HepG2 (cell line): Measurements from ENCODE around the gene GDF7. TPM values are rescaled to one million over a fixed set of nuclear protein-coding genes. Genes with fewer than 3 reads are reported as not detected.

Source experiments
- ARID2 ChIP-seq: sonication (generic); formaldehyde crosslinking; IDR thresholded peaks from 2 replicates; pipeline ENCODE4 v1.8.1; 2022; ENCODE audit warnings: mild to moderate bottlenecking, missing genetic modification reagents, borderline replicate concordance
- ELF1 ChIP-seq: sonication (generic); formaldehyde crosslinking; IDR thresholded peaks from 2 replicates; pipeline ENCODE4 v1.4.0; 2020; ENCODE audit warnings: missing genetic modification reagents
- FOXA3 ChIP-seq: IDR thresholded peaks from 2 replicates; pipeline ENCODE4 v1.6.1; 2016; ENCODE audit warnings: missing genetic modification reagents, missing compliant biosample characterization
- HNRNPLL ChIP-seq: fragments of 200-400 bp; formaldehyde crosslinking; IDR thresholded peaks from 2 replicates; pipeline ENCODE4 v1.6.1; 2017; ENCODE audit warnings: mild to moderate bottlenecking, low read depth, low read length; ENCODE audit not compliant: poor library complexity, severe bottlenecking
- HOXA3 ChIP-seq: sonication (generic); formaldehyde crosslinking; IDR thresholded peaks from 2 replicates; pipeline ENCODE4 v1.5.0; 2020; ENCODE audit warnings: missing genetic modification reagents
- MIER2 ChIP-seq: IDR thresholded peaks from 2 replicates; pipeline ENCODE4 v1.6.1; 2016; ENCODE audit warnings: missing biosample characterization, missing genetic modification reagents
- RFX5 ChIP-seq: IDR thresholded peaks from 2 replicates; pipeline ENCODE4 v1.6.1; 2011; ENCODE audit warnings: low read depth, low read length, improper control_type of control experiment
- SKI ChIP-seq: fragments of 450-650 bp; IDR thresholded peaks from one replicate; pipeline ENCODE4 v1.6.1; 2018; ENCODE audit warnings: mild to moderate bottlenecking; ENCODE audit not compliant: partially characterized antibody
- SRF ChIP-seq: IDR thresholded peaks from 2 replicates; pipeline ENCODE4 v1.6.1; 2011; ENCODE audit warnings: mild to moderate bottlenecking, low read depth, low read length, moderate library complexity
- ZBTB7B ChIP-seq: sonication (generic); formaldehyde crosslinking; IDR thresholded peaks from 2 replicates; pipeline ENCODE4 v1.4.0; 2020; ENCODE audit warnings: missing genetic modification reagents
- ZNF33B ChIP-seq: sonication (generic); formaldehyde crosslinking; IDR thresholded peaks from 2 replicates; pipeline ENCODE4 v1.5.1; 2020; ENCODE audit warnings: mild to moderate bottlenecking, missing genetic modification reagents
- ZNF451 ChIP-seq: sonication (generic); formaldehyde crosslinking; IDR thresholded peaks from 2 replicates; pipeline ENCODE4 v1.5.0; 2020; ENCODE audit warnings: mild to moderate bottlenecking, missing genetic modification reagents
- polyA plus RNA-seq, 8 experiments: library from polyadenylated mRNA; depleted of rRNA in 3 of 8; stranded (reverse) in 7 of 8; unstranded in 1 of 8; fragments of >200 nt; fragmentation: Illumina TruSeq in 4 of 8; extraction: Trizol in 4 of 8; gene quantifications; 2 replicates each; pipeline versions ENCODE4 v1.2.1 to v1.2.3, GENCODE V29; 2011 to 2016; ENCODE audit warnings: low read depth in 4 of 8, missing spikeins in 1 of 8, mixed read lengths in 1 of 8; ENCODE audit not compliant: insufficient read depth in 1 of 8
- total RNA-seq, 5 experiments: library from RNA; depleted of rRNA; stranded (reverse); fragments of >200 nt; fragmentation: Illumina TruSeq; extraction: Trizol; gene quantifications; 2 replicates each; pipeline ENCODE4 v1.2.3, GENCODE V29; 2016; ENCODE audit warnings: low read depth in 1 of 5
- TF ChIP-seq, protein P1 (sequence below): sonication (generic); formaldehyde crosslinking; IDR thresholded peaks from 2 replicates; pipeline ENCODE4 v1.4.0; 2020; ENCODE audit warnings: missing genetic modification reagents, borderline replicate concordance
- TF ChIP-seq, protein P2 (sequence below): sonication (generic); formaldehyde crosslinking; IDR thresholded peaks from 2 replicates; pipeline ENCODE4 v1.4.0; 2020; ENCODE audit warnings: missing genetic modification reagents
- TF ChIP-seq, protein P3 (sequence below): sonication (generic); formaldehyde crosslinking; IDR thresholded peaks from 2 replicates; pipeline ENCODE4 v1.5.0; 2020; ENCODE audit warnings: missing genetic modification reagents

Gene GDF7
- total and polyA plus RNA-seq, 2 of the 13 experiments (the other 11 are each of a cell fraction or from before 2014, with no cell fraction given) = 1.6 to 15.0 TPM

DNA sequence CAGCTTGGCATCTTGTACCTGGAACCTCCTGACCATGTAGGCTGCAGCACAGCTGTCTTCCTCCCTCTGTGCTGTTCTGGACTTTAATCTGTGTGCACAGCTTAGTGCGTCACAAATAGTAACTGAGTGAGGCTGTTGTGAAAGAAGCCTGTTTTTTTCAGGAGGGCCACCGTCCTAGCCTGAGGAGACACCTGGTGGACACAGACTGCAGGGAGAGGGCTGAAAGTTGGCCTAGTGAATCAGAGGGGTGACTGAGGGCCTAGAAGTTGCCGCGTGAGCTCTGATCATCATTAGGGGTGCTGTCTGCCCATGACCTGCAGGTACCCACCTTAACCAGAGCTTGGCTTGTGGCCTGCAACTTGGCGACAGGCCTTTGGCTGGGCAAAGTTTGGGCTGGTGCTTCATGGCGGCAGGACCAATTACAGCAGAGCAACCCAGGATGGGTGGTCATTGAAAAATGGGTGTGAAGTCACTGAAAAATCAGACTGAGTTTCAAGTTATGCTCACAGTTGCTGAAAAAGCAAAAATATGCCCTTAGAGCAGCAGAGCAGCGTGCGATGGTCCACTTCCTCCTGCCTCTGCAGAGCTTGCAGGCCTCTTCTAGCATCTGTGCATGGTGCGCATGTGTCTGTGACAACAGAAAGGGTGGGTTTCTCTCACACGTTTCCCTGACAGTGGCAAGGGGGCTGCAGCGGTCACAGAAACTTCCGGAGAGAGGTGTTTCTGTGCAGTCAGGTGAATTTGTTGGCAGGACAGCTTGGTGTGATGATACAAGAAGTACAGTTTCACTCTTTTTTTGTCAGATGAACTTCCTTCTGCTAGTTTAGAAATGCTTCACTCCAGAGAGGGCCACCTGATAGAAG lies 9.6 kb downstream of the GDF7 start (continued):
- TF ChIP-seq, protein P1, sequence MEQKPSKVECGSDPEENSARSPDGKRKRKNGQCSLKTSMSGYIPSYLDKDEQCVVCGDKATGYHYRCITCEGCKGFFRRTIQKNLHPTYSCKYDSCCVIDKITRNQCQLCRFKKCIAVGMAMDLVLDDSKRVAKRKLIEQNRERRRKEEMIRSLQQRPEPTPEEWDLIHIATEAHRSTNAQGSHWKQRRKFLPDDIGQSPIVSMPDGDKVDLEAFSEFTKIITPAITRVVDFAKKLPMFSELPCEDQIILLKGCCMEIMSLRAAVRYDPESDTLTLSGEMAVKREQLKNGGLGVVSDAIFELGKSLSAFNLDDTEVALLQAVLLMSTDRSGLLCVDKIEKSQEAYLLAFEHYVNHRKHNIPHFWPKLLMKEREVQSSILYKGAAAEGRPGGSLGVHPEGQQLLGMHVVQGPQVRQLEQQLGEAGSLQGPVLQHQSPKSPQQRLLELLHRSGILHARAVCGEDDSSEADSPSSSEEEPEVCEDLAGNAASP = peak; percentile 89
- peak; percentile 69 for TF ChIP-seq SKI
- peak; percentile 88 for TF ChIP-seq ZBTB7B
- peak; percentile 87; the same call in 1 of the 2 replicates for TF ChIP-seq ZNF451
- peak; percentile 88 for TF ChIP-seq FOXA3 (CRISPR knock-in tag)
- TF ChIP-seq HNRNPLL = no peak
- no peak for TF ChIP-seq SRF
- no peak for TF ChIP-seq RFX5
- TF ChIP-seq HOXA3 (CRISPR knock-in tag) = peak; percentile 97
- TF ChIP-seq, protein P2, sequence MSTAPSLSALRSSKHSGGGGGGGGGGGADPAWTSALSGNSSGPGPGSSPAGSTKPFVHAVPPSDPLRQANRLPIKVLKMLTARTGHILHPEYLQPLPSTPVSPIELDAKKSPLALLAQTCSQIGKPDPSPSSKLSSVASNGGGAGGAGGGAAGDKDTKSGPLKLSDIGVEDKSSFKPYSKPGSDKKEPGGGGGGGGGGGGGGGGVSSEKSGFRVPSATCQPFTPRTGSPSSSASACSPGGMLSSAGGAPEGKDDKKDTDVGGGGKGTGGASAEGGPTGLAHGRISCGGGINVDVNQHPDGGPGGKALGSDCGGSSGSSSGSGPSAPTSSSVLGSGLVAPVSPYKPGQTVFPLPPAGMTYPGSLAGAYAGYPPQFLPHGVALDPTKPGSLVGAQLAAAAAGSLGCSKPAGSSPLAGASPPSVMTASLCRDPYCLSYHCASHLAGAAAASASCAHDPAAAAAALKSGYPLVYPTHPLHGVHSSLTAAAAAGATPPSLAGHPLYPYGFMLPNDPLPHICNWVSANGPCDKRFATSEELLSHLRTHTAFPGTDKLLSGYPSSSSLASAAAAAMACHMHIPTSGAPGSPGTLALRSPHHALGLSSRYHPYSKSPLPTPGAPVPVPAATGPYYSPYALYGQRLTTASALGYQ (CRISPR knock-in tag) = peak; percentile 31; the same call in 1 of the 2 replicates
- peak; percentile 74 for TF ChIP-seq ELF1 (CRISPR knock-in tag)
- TF ChIP-seq ZNF33B (CRISPR knock-in tag) = 0 out of 2 replicates have a peak, but pooled peaks have one; percentile 38
- peak; percentile 87; the same call in 1 of the 2 replicates for TF ChIP-seq MIER2
- TF ChIP-seq, protein P3, sequence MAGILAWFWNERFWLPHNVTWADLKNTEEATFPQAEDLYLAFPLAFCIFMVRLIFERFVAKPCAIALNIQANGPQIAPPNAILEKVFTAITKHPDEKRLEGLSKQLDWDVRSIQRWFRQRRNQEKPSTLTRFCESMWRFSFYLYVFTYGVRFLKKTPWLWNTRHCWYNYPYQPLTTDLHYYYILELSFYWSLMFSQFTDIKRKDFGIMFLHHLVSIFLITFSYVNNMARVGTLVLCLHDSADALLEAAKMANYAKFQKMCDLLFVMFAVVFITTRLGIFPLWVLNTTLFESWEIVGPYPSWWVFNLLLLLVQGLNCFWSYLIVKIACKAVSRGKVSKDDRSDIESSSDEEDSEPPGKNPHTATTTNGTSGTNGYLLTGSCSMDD (CRISPR knock-in tag) = no peak
- peak; percentile 96; the same call in 1 of the 2 replicates for TF ChIP-seq ARID2 (CRISPR knock-in tag)
